Kidney tubule cell (primary cell): Measurements from ENCODE around the gene MRGPRD.
"Not testable (repeated sequence)": the region's sequence is repeated elsewhere in the genome, so short reads cannot be mapped to it uniquely, and the experiment has no call there.

Experiments
- DNase-seq: peaks from one replicate; pipeline ENCODE4 v3.0.0-alpha.2; 2018; ENCODE audit warnings: low spot score

Gene MRGPRD

GRCh38 chr11:69005631-69006368 is 25.0 kb upstream of the MRGPRD start:
- no peak for DNase-seq

- DNase-seq, result no peak
Measured at GRCh38 chr11:69005183-69005630, 24.4 kb upstream of the MRGPRD start.

- no peak for DNase-seq
Measured at GRCh38 chr11:69004411-69005182, 23.8 kb upstream of the MRGPRD start.

GRCh38 chr11:69003866-69004367 is 23.1 kb upstream of the MRGPRD start:
- no peak for DNase-seq

- no peak for DNase-seq
Measured at GRCh38 chr11:69003301-69003865, 22.6 kb upstream of the MRGPRD start.

- DNase-seq, result no peak
Measured at GRCh38 chr11:69002570-69003231, 21.9 kb upstream of the MRGPRD start.

- no peak for DNase-seq
Measured at GRCh38 chr11:69002110-69002569, 21.4 kb upstream of the MRGPRD start.

GRCh38 chr11:69001243-69002081 is 20.7 kb upstream of the MRGPRD start:
- no peak for DNase-seq

GRCh38 chr11:69000831-69001242 is 20.1 kb upstream of the MRGPRD start:
- peak; percentile 55 for DNase-seq

- DNase-seq, result no peak
Measured at GRCh38 chr11:69000391-69000790, 19.6 kb upstream of the MRGPRD start.

GRCh38 chr11:68999748-69000355 is 19.1 kb upstream of the MRGPRD start:
- DNase-seq, result not testable (repeated sequence)

- no peak for DNase-seq
Measured at GRCh38 chr11:68999093-68999747, 18.4 kb upstream of the MRGPRD start.

- DNase-seq, result no peak
Measured at GRCh38 chr11:68998390-68998911, 17.7 kb upstream of the MRGPRD start.

- no peak for DNase-seq
Measured at GRCh38 chr11:68997995-68998348, 17.2 kb upstream of the MRGPRD start.

- DNase-seq, result no peak
Measured at GRCh38 chr11:68997124-68997994, 16.6 kb upstream of the MRGPRD start.

- DNase-seq, result no peak
Measured at GRCh38 chr11:68996376-68997123, 15.8 kb upstream of the MRGPRD start.

GRCh38 chr11:68994894-68995285 is 14.1 kb upstream of the MRGPRD start:
- no peak for DNase-seq

GRCh38 chr11:68994161-68994893 is 13.5 kb upstream of the MRGPRD start:
- DNase-seq, result no peak
